D341Med (cell line): ENCODE data around the gene ADAMTSL1.

Experiments used
- DNase-seq: peaks from one replicate; pipeline ENCODE4 v3.0.0; 2012; ENCODE audit warnings: low spot score

ADAMTSL1 gene

GRCh38 chr9:18666986-18667772 lies 193.2 kb downstream of the ADAMTSL1 start:
- no peak for DNase-seq

GRCh38 chr9:18668944-18669343 lies 195.0 kb downstream of the ADAMTSL1 start:
- no peak for DNase-seq

GRCh38 chr9:18672706-18673105 lies 198.8 kb downstream of the ADAMTSL1 start:
- DNase-seq = no peak

GRCh38 chr9:18673179-18673578 lies 199.2 kb downstream of the ADAMTSL1 start:
- no peak for DNase-seq

GRCh38 chr9:18675332-18675731 lies 201.4 kb downstream of the ADAMTSL1 start:
- DNase-seq = no peak

DNA sequence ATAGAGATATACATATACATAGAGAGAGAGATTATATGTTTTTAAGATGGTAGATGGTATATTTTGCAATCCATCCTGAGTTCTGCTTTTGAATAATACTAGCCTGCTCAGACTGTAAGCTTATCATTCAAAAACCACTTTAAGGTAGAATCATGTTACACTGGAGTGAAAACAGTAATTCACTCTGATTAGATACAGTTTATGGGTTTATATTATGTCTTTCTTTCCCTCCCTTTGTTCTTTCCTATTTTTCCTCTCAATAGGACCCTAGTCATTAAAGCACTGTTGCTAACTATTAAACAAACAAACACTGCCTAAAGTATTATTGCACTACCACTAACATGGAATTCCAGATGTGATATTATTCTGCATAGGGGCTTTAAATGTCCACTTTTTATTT lies 202.0 kb downstream of the ADAMTSL1 start:
- DNase-seq = no peak

DNA sequence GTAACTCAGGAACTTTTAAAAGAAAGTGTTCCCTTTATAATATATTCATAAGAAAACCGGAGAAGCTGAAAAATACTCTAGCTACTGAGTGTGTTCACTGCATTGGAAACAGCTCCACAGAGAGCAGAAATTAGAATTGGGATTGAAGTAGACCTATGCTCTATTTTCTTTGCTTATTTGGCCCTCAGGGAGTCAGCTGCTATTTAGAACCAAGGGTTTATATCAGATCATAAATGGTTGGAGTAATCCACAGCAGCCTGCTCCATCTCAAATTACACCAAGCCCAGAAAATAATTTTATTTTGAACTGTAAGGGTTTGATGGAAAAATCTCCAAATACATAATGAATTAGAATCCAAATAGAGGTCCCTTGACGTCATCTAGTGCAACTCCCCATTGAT lies 202.6 kb downstream of the ADAMTSL1 start:
- no peak for DNase-seq

GRCh38 chr9:18678821-18679590 lies 205.1 kb downstream of the ADAMTSL1 start:
- DNase-seq = no peak

DNA sequence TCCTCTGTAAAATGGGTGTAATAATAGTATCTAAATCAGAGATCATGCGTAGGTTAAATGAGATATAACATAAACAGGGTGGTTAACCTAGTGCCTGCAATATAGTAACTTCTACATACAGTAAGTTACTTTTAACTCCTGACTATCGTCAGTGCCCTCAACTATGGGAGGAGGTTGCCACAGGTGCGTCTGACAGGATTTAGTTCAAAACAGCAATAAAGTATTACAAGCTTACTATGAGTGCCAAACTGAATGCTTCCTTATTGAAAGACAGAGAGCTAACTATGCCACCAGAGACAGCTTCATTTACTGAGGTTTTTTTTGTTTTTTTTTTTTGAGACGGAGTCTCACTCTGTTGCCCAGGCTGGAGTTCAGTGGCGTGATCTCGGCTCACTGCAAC lies 209.0 kb downstream of the ADAMTSL1 start:
- no peak for DNase-seq

GRCh38 chr9:18683312-18683711 lies 209.4 kb downstream of the ADAMTSL1 start:
- no peak for DNase-seq

DNA sequence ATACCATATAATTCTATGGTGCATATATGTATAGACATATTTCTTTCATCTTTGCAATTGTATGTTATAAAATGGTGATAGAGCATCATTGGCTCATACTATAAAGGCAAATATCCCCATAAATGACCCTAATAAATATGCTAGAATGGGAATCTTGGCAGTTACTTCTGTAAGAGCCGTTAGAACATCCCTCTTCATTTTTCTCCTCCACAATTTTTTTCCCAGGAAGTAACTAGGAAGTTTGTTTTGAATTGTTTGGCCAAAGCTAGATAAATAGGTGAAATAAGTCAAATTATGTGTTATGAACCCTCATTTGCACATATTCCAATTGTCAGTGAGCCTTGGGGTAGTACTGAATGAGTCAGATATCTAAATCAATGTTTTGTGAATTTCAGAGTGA lies 209.9 kb downstream of the ADAMTSL1 start:
- no peak for DNase-seq

DNA sequence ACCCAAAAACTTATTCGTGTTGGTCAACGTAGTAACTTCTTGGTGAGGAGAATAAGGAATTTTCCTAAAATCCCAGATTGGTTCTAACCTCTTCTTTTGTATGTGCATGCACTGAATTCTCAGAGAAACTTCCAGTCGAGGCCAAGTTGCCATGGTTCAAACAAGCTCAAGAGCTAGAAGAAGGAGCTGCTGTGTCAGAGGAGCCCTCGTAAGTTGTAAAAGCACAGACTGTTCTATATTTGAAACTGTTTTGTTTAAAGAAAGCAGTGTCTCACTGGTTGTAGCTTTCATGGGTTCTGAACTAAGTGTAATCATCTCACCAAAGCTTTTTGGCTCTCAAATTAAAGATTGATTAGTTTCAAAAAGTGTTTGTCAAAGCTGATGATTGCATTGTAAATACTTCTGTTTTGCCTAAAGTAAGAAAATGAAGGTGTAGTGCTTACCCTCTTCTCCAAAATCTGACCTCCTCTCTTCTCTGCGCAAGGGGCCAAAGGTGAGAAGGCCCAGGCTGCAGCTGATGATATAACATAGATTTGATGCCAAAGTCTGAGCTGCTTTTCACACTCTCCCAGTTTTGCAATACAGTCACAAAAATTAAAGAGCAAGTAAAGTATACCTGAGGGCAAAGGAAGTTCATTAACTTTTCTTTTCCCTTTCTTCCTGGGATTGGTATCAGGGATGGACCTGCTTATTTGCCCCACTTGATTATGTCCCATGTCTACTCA lies 210.8 kb downstream of the ADAMTSL1 start:
- no peak for DNase-seq

- DNase-seq = no peak
These were observed 214.9 kb downstream of the ADAMTSL1 start for GRCh38 chr9:18688581-18689565.

DNA sequence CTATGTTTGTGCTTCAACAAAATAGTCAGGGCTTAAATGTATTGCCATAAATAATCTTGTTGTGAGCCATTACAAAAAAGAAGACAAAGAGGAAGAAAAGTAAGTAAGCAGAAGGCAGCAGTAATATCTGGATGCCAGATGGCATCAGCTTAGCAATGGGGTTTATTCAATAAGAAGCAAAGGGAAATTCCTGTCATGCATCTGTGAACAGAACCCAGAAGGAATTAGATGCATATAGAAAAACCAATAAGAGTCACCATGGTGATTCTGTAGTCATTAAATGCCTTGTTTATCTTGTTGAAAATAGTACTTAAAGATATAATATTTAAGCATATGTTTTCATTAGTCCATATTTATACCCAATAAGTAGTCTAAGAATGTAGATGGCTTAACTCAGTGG lies 216.0 kb downstream of the ADAMTSL1 start:
- peak; percentile 49 for DNase-seq

DNA sequence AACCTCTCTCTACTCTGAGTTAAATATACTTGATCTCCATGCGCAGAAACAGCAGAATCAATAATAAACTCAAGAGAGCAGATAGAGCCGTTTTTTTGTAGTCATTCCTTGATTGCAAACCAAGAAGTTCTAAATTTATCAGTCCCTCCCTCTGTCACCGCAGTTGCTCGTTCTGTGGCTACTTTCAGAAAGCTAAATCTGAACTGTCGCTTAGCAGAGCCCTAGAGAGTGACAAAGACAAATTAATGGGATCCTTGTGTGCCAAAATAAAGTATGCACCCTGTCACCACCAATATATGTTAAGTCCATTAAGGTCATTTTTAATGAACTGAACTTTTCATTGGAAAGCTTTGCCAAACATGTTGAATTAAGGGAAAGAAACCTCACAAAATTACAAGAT lies 218.3 kb downstream of the ADAMTSL1 start:
- DNase-seq = no peak

DNA sequence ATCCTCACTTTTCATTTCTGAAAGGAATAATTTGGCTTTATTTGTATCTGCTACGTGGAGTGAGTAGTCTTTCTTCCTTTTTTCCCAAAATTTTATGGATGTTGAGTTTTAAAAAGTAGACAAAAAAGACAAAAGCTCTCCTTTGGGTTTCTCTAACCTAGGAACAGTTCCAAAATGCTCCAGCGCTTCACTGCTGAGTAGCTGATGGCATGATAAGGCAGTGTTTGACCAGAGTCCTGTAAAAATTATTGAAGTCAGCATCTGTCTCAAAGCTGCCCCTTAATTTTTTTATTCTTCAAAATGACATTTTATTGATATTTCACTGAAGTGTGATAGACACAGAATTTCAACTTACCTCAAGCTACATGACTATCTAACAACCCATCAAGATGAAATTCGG lies 219.0 kb downstream of the ADAMTSL1 start:
- no peak for DNase-seq

- DNase-seq = no peak
These were observed 221.2 kb downstream of the ADAMTSL1 start for GRCh38 chr9:18694959-18695668.

- no peak for DNase-seq
These were observed 225.0 kb downstream of the ADAMTSL1 start for GRCh38 chr9:18698992-18699391.

DNA sequence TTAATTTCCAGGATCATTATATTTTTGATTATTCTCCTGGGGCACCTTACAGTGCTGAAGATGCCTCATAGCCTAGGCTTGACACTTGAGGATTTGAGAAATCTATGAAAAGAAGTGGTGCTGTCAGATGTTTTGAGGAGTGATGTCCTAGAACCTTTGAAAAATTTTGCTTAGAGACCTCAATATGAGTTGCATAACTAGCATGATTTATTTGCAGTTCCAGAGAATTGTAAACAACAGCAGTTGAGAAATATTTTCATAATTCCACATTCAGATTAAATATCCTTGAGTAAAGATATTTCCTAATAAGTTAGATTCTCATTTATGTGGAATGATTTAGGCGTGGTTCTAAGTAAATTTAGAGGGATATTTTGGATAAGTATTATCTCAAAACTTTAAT lies 225.8 kb downstream of the ADAMTSL1 start:
- no peak for DNase-seq

DNA sequence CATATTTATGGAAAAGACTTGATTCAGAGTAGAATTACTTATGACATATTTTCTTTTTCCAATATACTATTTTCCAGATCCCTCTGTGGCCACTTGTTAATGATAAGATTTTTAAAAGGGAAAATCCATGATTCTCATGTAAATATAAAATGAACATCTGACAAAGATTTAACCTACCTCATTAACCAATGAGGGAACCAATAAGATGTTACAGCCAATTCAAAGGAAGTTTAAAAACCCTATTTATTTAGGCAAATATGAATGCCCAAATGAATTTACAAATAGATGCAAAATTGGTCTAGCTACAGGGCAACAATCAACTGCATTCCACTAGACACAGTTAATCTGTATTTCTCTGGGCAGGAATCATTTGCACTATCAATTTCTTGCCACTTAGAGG lies 226.8 kb downstream of the ADAMTSL1 start:
- no peak for DNase-seq
